ENCODE data around the gene DMWD. TPM values are rescaled to one million over a fixed set of nuclear protein-coding genes. Genes with fewer than 3 reads are reported as not detected.

Gene DMWD
- polyA plus RNA-seq, 2 of the 4 experiments (the other 2 are of a cell fraction): 17.1 to 31.3 TPM

DNA sequence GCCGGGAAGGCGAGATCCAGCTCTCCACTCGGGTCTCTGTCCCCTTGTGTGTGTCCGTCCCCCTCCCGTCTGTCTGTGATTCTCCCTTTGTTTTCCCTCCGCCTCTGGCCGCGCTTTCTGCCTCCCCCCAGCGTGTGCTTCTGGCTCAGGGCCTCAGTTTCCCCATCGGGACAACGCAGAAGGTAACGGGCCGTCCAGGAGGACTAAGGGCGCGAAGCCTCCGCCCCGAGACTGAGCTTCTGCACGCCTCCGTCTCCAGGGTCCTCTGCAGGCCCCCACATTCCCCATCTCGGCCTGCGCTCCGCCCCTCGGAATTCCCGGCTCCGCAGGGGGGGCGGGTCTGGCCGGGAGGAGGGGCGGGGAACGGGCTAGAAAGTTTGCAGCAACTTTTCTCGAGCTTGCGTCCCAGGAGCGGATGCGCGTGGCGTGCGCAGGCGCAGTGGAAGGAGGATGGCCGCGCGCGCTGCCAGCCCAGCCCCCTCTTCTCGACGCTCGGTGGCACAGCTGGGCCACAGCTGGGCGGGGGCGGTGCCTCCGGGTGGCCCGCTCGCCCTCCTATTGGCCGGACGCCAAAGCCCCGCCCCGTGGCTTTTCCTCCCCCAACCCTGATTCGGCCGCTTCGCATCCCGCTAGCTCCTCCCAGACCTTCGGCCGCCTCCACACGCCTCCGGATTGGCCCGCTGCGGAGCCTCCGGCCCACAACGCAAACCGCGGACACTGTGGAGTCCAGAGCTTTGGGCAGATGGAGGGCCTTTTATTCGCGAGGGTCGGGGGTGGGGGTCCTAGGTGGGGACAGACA, 23.5 kb downstream of the DMWD start, which contains the start of gene SIX5 (continued):
- TF ChIP-seq, protein P1, sequence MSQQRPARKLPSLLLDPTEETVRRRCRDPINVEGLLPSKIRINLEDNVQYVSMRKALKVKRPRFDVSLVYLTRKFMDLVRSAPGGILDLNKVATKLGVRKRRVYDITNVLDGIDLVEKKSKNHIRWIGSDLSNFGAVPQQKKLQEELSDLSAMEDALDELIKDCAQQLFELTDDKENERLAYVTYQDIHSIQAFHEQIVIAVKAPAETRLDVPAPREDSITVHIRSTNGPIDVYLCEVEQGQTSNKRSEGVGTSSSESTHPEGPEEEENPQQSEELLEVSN (IDR thresholded peaks at IDR 0.05; ENCODE audit: borderline replicate concordance, low read depth): 0 out of 2 replicates have a peak, but pooled peaks have one; percentile 69
- TF ChIP-seq MAFK (IDR thresholded peaks at IDR 0.05; ENCODE audit: partially characterized antibody) (peak; percentile 34), RCOR1 (IDR thresholded peaks at IDR 0.05; ENCODE audit: low read depth, low read length) (no peak), MAZ (IDR thresholded peaks at IDR 0.05; ENCODE audit: borderline replicate concordance, low read depth, low read length) (peak; percentile 86; the same call in 1 of the 2 replicates), BHLHE40 (IDR thresholded peaks at IDR 0.05; ENCODE audit: low read depth, low read length) (no peak), TFCP2L1 (CRISPR knock-in tag; IDR thresholded peaks at IDR 0.05) (no peak; the same call in 1 of the 2 replicates), ZFP36 (IDR thresholded peaks at IDR 0.05; ENCODE audit: borderline replicate concordance, partially characterized antibody) (no peak), SMC3 (IDR thresholded peaks at IDR 0.05) (0 out of 3 replicates have a peak, but pooled peaks have one; percentile 4), KDM5A (IDR thresholded peaks at IDR 0.05) (no peak), PBX3 (IDR thresholded peaks at IDR 0.05) (peak; percentile 99), PHF8 (IDR thresholded peaks at IDR 0.05; ENCODE audit: borderline replicate concordance, low read depth) (peak; percentile 72), HOXA7 (CRISPR knock-in tag; IDR thresholded peaks at IDR 0.05) (peak; percentile 90), POLR2AphosphoS2 (conservative IDR thresholded peaks at IDR 0.05; ENCODE audit: low read length) (no peak; the same call in 1 of the 2 replicates), NR3C1 (IDR thresholded peaks at IDR 0.05) (no peak), FOSL2 (IDR thresholded peaks at IDR 0.05) (no peak), FOSL2 (CRISPR knock-in tag; IDR thresholded peaks at IDR 0.05) (0 out of 2 replicates have a peak, but pooled peaks have one; percentile 16), RNF2 (IDR thresholded peaks at IDR 0.05; ENCODE audit: borderline replicate concordance, low read depth) (no peak; the same call in 1 of the 2 replicates), HMGXB4 (CRISPR knock-in tag; IDR thresholded peaks at IDR 0.05; ENCODE audit: borderline replicate concordance) (peak; percentile 43; the same call in 1 of the 2 replicates), HES2 (IDR thresholded peaks at IDR 0.05) (no peak), HEYL (CRISPR knock-in tag; IDR thresholded peaks at IDR 0.05) (no peak), RARB (CRISPR knock-in tag; IDR thresholded peaks at IDR 0.05) (peak; percentile 64; the same call in 1 of the 2 replicates), TP53 (CRISPR knock-in tag; IDR thresholded peaks at IDR 0.05) (peak; percentile 94), CBX2 (IDR thresholded peaks at IDR 0.05; ENCODE audit: borderline replicate concordance, low read depth) (no peak), JUN (IDR thresholded peaks at IDR 0.05) (peak; percentile 43 to 86; a peak in 4 of 5 replicates), FOXS1 (CRISPR knock-in tag; IDR thresholded peaks at IDR 0.05) (0 out of 2 replicates have a peak, but pooled peaks have one; percentile 40), RAD21 (conservative IDR thresholded peaks at IDR 0.05 in 1 of 2, IDR thresholded peaks at IDR 0.05 in 1 of 2) (0 out of 5 replicates have a peak, but pooled peaks of 1 of the 2 experiments have one; percentile 12), RFX5 (IDR thresholded peaks at IDR 0.05) (peak; percentile 72), SREBF2 (IDR thresholded peaks at IDR 0.05) (no peak)
- TF ChIP-seq, protein P2, sequence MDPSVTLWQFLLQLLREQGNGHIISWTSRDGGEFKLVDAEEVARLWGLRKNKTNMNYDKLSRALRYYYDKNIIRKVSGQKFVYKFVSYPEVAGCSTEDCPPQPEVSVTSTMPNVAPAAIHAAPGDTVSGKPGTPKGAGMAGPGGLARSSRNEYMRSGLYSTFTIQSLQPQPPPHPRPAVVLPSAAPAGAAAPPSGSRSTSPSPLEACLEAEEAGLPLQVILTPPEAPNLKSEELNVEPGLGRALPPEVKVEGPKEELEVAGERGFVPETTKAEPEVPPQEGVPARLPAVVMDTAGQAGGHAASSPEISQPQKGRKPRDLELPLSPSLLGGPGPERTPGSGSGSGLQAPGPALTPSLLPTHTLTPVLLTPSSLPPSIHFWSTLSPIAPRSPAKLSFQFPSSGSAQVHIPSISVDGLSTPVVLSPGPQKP (IDR thresholded peaks at IDR 0.05; ENCODE audit: low read depth, low read length): no peak
- TF ChIP-seq, protein P3, sequence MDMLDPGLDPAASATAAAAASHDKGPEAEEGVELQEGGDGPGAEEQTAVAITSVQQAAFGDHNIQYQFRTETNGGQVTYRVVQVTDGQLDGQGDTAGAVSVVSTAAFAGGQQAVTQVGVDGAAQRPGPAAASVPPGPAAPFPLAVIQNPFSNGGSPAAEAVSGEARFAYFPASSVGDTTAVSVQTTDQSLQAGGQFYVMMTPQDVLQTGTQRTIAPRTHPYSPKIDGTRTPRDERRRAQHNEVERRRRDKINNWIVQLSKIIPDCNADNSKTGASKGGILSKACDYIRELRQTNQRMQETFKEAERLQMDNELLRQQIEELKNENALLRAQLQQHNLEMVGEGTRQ (IDR thresholded peaks at IDR 0.05): 0 out of 2 replicates have a peak, but pooled peaks have one; percentile 26
- TF ChIP-seq, protein P4, sequence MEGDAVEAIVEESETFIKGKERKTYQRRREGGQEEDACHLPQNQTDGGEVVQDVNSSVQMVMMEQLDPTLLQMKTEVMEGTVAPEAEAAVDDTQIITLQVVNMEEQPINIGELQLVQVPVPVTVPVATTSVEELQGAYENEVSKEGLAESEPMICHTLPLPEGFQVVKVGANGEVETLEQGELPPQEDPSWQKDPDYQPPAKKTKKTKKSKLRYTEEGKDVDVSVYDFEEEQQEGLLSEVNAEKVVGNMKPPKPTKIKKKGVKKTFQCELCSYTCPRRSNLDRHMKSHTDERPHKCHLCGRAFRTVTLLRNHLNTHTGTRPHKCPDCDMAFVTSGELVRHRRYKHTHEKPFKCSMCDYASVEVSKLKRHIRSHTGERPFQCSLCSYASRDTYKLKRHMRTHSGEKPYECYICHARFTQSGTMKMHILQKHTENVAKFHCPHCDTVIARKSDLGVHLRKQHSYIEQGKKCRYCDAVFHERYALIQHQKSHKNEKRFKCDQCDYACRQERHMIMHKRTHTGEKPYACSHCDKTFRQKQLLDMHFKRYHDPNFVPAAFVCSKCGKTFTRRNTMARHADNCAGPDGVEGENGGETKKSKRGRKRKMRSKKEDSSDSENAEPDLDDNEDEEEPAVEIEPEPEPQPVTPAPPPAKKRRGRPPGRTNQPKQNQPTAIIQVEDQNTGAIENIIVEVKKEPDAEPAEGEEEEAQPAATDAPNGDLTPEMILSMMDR (IDR thresholded peaks at IDR 0.05): no peak
- TF ChIP-seq, protein P5, sequence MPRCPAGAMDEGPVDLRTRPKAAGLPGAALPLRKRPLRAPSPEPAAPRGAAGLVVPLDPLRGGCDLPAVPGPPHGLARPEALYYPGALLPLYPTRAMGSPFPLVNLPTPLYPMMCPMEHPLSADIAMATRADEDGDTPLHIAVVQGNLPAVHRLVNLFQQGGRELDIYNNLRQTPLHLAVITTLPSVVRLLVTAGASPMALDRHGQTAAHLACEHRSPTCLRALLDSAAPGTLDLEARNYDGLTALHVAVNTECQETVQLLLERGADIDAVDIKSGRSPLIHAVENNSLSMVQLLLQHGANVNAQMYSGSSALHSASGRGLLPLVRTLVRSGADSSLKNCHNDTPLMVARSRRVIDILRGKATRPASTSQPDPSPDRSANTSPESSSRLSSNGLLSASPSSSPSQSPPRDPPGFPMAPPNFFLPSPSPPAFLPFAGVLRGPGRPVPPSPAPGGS (IDR thresholded peaks at IDR 0.05): peak; percentile 86; the same call in 2 of the 3 replicates

Data from A549 (cell line).